Endothelial cell of umbilical vein (primary cell): ENCODE results near the gene MEF2D. TPM values are rescaled to one million over a fixed set of nuclear protein-coding genes. Genes with fewer than 3 reads are reported as not detected.

ENCODE experiments used
- BruUV-seq: library from RNA; stranded (reverse); fragments of 400-500 nt; replicated peaks from 2 replicates; lab custom pipeline; 2021; lab: Mats Ljungman, UMichigan
- CTCF ChIA-PET: fragments of 300-600, 350-600 bp; sonication (Branson Sonifier 250); formaldehyde crosslinking; loops from one replicate; lab custom pipeline; 2021; ENCODE audit warnings: antibody characterized with exemption, inconsistent platforms; lab: Charles Lee
- POLR2A ChIA-PET: fragments of 300-600, 350-600 bp; sonication (Branson Sonifier 250); formaldehyde crosslinking; loops from one replicate; lab custom pipeline; 2021; ENCODE audit warnings: antibody characterized with exemption, inconsistent platforms; lab: Charles Lee
- DNase-seq: peaks from one replicate; pipeline ENCODE4 v3.0.0-alpha.2; 2011; ENCODE audit warnings: low read depth, low spot score
- FAIRE-seq: peaks from 2 replicates; lab custom pipeline; 2011; peaks lifted over from hg19 to GRCh38; lab: Jason Lieb, UNC
- H2AFZ ChIP-seq: 2 replicates; pipeline ENCODE4 v1.6.0; 2012; ENCODE audit warnings: low read depth, low read length, control low read depth, inconsistent platforms
- H3K27ac ChIP-seq: 2 replicates; pipeline ENCODE4 v1.5.1; 2011; ENCODE audit warnings: low read depth, mild to moderate bottlenecking, control low read depth, low read length, moderate library complexity; ENCODE audit not compliant: insufficient read depth
- H3K27me3 ChIP-seq, 2 experiments: 2 replicates each; pipeline versions ENCODE4 v1.6.0 to v1.6.1; 2011; ENCODE audit warnings: low read length in 2 of 2, mixed read lengths in 1 of 2; ENCODE audit not compliant: control insufficient read depth in 2 of 2, insufficient read depth in 2 of 2
- H3K36me3 ChIP-seq, 2 experiments: 2 replicates in 1 of 2; 3 replicates in 1 of 2; pipeline ENCODE4 v1.5.1; 2011; ENCODE audit warnings: low read length in 2 of 2, mild to moderate bottlenecking in 1 of 2, moderate library complexity in 1 of 2; ENCODE audit not compliant: control insufficient read depth in 2 of 2, insufficient read depth in 2 of 2; ENCODE audit errors: extremely low read depth in 1 of 2
- H3K4me1 ChIP-seq: 3 replicates; pipeline ENCODE4 v1.5.1; 2011; ENCODE audit warnings: mild to moderate bottlenecking, low read length; ENCODE audit not compliant: control insufficient read depth, insufficient read depth; ENCODE audit errors: extremely low read depth
- H3K4me2 ChIP-seq: 2 replicates; pipeline ENCODE4 v1.6.1; 2011; ENCODE audit warnings: low read length, control low read depth, mixed read lengths; ENCODE audit not compliant: insufficient read depth
- H3K4me3 ChIP-seq, 3 experiments: fragments of 200-600 bp in 1 of 3; sonication (generic), shearing (Covaris generic) in 1 of 3; replicated peaks in 1 of 3; 2 replicates each; pipeline ENCODE4 v1.5.1; 2011 to 2016; ENCODE audit warnings: control low read depth in 3 of 3, low read length in 3 of 3, mild to moderate bottlenecking in 2 of 3, inconsistent platforms in 1 of 3, low read depth in 1 of 3, moderate library complexity in 1 of 3; ENCODE audit not compliant: insufficient read depth in 1 of 3
- H3K79me2 ChIP-seq: 2 replicates; pipeline ENCODE4 v1.6.0; 2012; ENCODE audit warnings: low read length, inconsistent platforms; ENCODE audit not compliant: control insufficient read depth, insufficient read depth
- H3K9ac ChIP-seq: replicated peaks from 2 replicates; pipeline ENCODE3; 2011; ENCODE audit warnings: low read length, control low read depth; ENCODE audit not compliant: insufficient read depth; ENCODE audit errors: extremely low read depth
- H3K9me1 ChIP-seq: replicated peaks from 3 replicates; pipeline ENCODE4 v1.6.0; 2011; ENCODE audit warnings: mild to moderate bottlenecking, low read length; ENCODE audit not compliant: control insufficient read depth, insufficient read depth; ENCODE audit errors: extremely low read depth
- H3K9me3 ChIP-seq: replicated peaks from 2 replicates; pipeline ENCODE4 v1.5.1; 2012; ENCODE audit warnings: low read length, inconsistent platforms; ENCODE audit not compliant: control insufficient read depth, insufficient read depth
- H4K20me1 ChIP-seq: replicated peaks from 2 replicates; pipeline ENCODE3; 2011; ENCODE audit warnings: mild to moderate bottlenecking, low read length; ENCODE audit not compliant: control insufficient read depth, insufficient read depth; ENCODE audit errors: extremely low read depth
- EZH2 ChIP-seq: IDR thresholded peaks from 2 replicates; pipeline ENCODE4 v1.6.1; 2012; ENCODE audit warnings: borderline replicate concordance, low read depth, mild to moderate bottlenecking, moderate library complexity, low read length, inconsistent platforms; ENCODE audit not compliant: severe bottlenecking
- FOS ChIP-seq: IDR thresholded peaks from 2 replicates; pipeline ENCODE4 v1.6.1; 2011; ENCODE audit warnings: mild to moderate bottlenecking, low read length, moderate library complexity, borderline replicate concordance; ENCODE audit not compliant: insufficient read depth
- GATA2 ChIP-seq: IDR thresholded peaks from 2 replicates; pipeline ENCODE4 v1.7.0; 2011; ENCODE audit warnings: low read depth, mild to moderate bottlenecking, moderate library complexity, mixed read lengths, low read length; ENCODE audit not compliant: insufficient read length, insufficient read depth
- JUN ChIP-seq: IDR thresholded peaks from 2 replicates; pipeline ENCODE4 v1.6.1; 2011; ENCODE audit warnings: borderline replicate concordance, low read depth; ENCODE audit not compliant: insufficient read length, insufficient read depth
- MYC ChIP-seq: IDR thresholded peaks from one replicate; pipeline ENCODE4 v1.6.1; 2011; ENCODE audit warnings: mild to moderate bottlenecking, low read depth, low read length
- POLR2A ChIP-seq: IDR thresholded peaks from 2 replicates; pipeline ENCODE4 v1.6.1; 2012; ENCODE audit warnings: low read depth, mild to moderate bottlenecking, control low read depth, low read length
- POLR2AphosphoS5 ChIP-seq: IDR thresholded peaks from 2 replicates; pipeline ENCODE4 v1.6.1; 2012; ENCODE audit warnings: low read depth, mild to moderate bottlenecking, control low read depth, low read length, moderate library complexity; ENCODE audit not compliant: insufficient read depth
- dilution Hi-C: fragments of 300-500 bp; cut with MboI; formaldehyde crosslinking; loops from one replicate; pipeline ENCODE4 v1.15.0; 2019; ENCODE audit warnings: low sequenced_read_pairs; ENCODE audit not compliant: extremely low pct_ligation_motif_present
- intact Hi-C: fragments of 100-400 bp; cut with micrococcal nuclease; formaldehyde crosslinking; loops from one replicate; pipeline ENCODE4 v1.10.0; 2022
- polyA plus RNA-seq, 4 experiments: library from polyadenylated mRNA; depleted of rRNA in 3 of 4; stranded (reverse) in 3 of 4; unstranded in 1 of 4; fragments of >200 nt; gene quantifications; 2 replicates each; pipeline versions ENCODE4 v1.2.1 to v1.2.3, GENCODE V29; 2011 to 2012; ENCODE audit warnings: missing spikeins in 1 of 4
- total RNA-seq: library from RNA; stranded (reverse); gene quantifications from 2 replicates; pipeline ENCODE4 v1.2.3, GENCODE V29; 2021
- TF ChIP-seq, protein P1 (sequence below): IDR thresholded peaks from 2 replicates; pipeline ENCODE4 v1.6.1; 2011; ENCODE audit not compliant: insufficient read depth, insufficient read length
- TF ChIP-seq, protein P2 (sequence below), 2 donors: IDR thresholded peaks; 1 replicate in 1 of 2; 2 replicates in 1 of 2; pipeline ENCODE4 v1.5.1; 2011; ENCODE audit warnings: low read length in 2 of 2, mild to moderate bottlenecking in 2 of 2, moderate library complexity in 2 of 2, control low read depth in 1 of 2, inconsistent platforms in 1 of 2, low read depth in 1 of 2; ENCODE audit not compliant: insufficient read depth in 1 of 2; ENCODE audit errors: extremely low read depth in 1 of 2

Gene MEF2D
- total and polyA plus RNA-seq, 2 donors (not counting 3 experiments of a cell fraction or from before 2014, with no cell fraction given) = 45.4 to 52.2 TPM

DNA sequence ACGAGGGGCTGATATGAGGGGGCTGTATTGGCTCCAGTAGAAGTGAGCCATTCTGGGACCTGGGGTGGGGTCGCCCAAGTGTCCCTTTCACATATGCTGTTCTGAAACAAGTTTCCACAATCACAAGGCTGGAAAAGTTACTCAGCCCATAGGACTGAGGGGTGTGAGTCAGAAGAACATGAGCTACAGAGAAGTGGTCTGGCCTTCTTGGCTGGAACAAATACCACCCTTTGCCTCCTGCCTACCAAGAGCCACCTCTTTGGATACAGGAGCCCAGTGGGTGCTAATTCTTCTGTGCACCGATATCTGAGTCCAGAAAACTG, 42.4 kb downstream of the MEF2D start:
- intact Hi-C loops = no loop called here
- no TSS peak for BruUV-seq
- Histone ChIP-seq H3K79me2 (no peaks in the 10 kb centered on the region), H3K4me2 (no peak overlapping the region), H3K4me3 (no peak overlapping the region), H3K27me3 (peaks cover 3 to 6% of the 10 kb centered on the region in 2 experiments), H2AFZ (no peak overlapping the region), H3K9me3 (no peaks in the 10 kb centered on the region), H3K27ac (no peak overlapping the region), H3K9ac (no peak overlapping the region), H4K20me1 (no peaks in the 10 kb centered on the region), H3K4me1 (peaks cover 11% of the 10 kb centered on the region), H3K36me3 (peaks cover 0 to 1% of the 10 kb centered on the region in 2 experiments), H3K9me1 (no peaks in the 10 kb centered on the region)
- TF ChIP-seq EZH2 = no peak
- TF ChIP-seq FOS = no peak
- TF ChIP-seq POLR2A = no peak
- TF ChIP-seq, protein P1, sequence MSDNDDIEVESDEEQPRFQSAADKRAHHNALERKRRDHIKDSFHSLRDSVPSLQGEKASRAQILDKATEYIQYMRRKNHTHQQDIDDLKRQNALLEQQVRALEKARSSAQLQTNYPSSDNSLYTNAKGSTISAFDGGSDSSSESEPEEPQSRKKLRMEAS = no peak
- no peak for TF ChIP-seq GATA2
- no peak for TF ChIP-seq MYC
- TF ChIP-seq POLR2AphosphoS5 = no peak
- no peak for TF ChIP-seq JUN
- TF ChIP-seq, protein P2, sequence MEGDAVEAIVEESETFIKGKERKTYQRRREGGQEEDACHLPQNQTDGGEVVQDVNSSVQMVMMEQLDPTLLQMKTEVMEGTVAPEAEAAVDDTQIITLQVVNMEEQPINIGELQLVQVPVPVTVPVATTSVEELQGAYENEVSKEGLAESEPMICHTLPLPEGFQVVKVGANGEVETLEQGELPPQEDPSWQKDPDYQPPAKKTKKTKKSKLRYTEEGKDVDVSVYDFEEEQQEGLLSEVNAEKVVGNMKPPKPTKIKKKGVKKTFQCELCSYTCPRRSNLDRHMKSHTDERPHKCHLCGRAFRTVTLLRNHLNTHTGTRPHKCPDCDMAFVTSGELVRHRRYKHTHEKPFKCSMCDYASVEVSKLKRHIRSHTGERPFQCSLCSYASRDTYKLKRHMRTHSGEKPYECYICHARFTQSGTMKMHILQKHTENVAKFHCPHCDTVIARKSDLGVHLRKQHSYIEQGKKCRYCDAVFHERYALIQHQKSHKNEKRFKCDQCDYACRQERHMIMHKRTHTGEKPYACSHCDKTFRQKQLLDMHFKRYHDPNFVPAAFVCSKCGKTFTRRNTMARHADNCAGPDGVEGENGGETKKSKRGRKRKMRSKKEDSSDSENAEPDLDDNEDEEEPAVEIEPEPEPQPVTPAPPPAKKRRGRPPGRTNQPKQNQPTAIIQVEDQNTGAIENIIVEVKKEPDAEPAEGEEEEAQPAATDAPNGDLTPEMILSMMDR (IDR thresholded peaks at IDR 0.05; ENCODE audit: extremely low read depth in 1 of 2, insufficient read depth in 1 of 2, low read depth in 1 of 2, low read length in 2 of 2) = no peak
- no peak for FAIRE-seq
- dilution Hi-C loops = no loop called here
- ChIA-PET POLR2A (interaction anchor here (1.3 kb wide), 1 partner anchor 45 kb away, joined by 3 read pairs; no protein-coding TSS in a partner anchor), CTCF (interaction anchor here (1.2 to 3.0 kb wide), 7 partner anchors 12 to 73 kb away, joined by 4 to 32 read pairs (median 10); partner anchors contain the start of gene MEF2D)
- no peak for DNase-seq
